GM18868 (cell line): ENCODE measurements around the gene FOXJ3.
"Not testable (repeated sequence)": the region's sequence is repeated elsewhere in the genome, so short reads cannot be mapped to it uniquely, and the experiment has no call there.

Experiments
- ATAC-seq: cut with Tn5 transposase; IDR thresholded peaks from one replicate; pipeline ENCODE4 v1.9.1; 2021; ENCODE audit warnings: mild to moderate bottlenecking, moderate library complexity; ENCODE audit not compliant: unreplicated experiment

FOXJ3 gene

GRCh38 chr1:42259059-42259738 is 75.8 kb downstream of the FOXJ3 start:
- peak; percentile 85 for ATAC-seq

- no peak for ATAC-seq
Observed at GRCh38 chr1:42258218-42258617, 76.8 kb downstream of the FOXJ3 start.

DNA sequence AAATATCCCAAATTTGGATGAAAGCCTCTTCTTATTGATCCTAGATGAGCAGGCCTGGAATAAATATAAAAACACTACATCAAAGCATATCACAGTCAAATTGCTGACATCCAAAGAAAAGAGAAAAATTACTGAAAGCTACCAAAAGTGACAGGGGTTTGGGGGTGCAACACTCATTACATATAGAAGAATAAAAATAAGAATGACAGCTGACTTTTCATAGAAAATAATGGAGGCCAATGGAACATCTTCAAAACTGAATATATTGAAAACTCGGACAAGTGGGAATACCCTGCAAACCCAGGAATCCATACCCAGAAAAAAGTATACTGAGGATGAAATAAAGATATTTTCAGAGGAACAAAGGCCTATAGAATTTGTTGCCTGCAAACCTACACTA is 84.0 kb downstream of the FOXJ3 start:
- no peak for ATAC-seq

DNA sequence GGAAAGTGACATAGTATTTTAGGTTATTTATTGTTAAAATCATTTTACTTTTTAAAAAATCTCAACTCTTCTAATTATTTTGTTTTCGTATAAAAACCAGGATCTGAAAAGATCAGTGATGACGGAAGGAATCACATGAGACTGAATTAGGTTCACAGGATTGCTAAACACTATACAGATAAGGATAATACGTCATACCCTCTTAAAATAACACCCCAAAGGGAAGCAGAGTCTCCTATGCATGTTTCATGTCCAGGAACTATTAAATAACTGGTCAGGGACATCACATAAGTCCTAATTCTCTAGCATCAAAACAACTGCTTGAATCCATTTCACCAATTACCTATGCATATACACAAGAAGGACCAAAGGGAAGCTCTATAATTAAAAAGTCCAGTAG is 84.9 kb downstream of the FOXJ3 start:
- no peak for ATAC-seq

GRCh38 chr1:42240966-42241755 is 93.9 kb downstream of the FOXJ3 start:
- ATAC-seq, result no peak

GRCh38 chr1:42239555-42239954 is 95.5 kb downstream of the FOXJ3 start:
- no peak for ATAC-seq

GRCh38 chr1:42239041-42239440 is 96.0 kb downstream of the FOXJ3 start:
- ATAC-seq, result no peak

GRCh38 chr1:42231253-42231652 is 103.8 kb downstream of the FOXJ3 start:
- no peak for ATAC-seq

GRCh38 chr1:42228938-42229337 is 106.1 kb downstream of the FOXJ3 start:
- ATAC-seq, result no peak

DNA sequence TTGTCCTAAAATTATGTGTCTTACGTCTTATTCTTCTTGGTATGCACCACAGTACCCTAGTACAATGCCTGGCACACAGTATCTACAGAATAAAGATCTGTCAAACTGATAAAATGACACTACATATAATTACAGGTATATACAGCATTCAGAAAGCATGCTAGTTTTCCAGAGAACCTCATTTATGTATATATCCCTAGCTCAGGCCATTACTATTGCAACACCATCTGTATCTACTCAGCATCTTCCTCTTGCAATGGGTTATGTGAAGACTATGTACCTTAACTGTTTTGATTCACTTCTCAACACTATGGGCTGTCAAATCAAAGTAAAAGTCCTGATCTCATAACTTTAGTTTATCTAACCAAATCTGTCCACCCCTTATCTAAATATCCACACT is 112.0 kb downstream of the FOXJ3 start:
- ATAC-seq, result no peak

GRCh38 chr1:42221952-42222606 is 113.0 kb downstream of the FOXJ3 start:
- no peak for ATAC-seq

DNA sequence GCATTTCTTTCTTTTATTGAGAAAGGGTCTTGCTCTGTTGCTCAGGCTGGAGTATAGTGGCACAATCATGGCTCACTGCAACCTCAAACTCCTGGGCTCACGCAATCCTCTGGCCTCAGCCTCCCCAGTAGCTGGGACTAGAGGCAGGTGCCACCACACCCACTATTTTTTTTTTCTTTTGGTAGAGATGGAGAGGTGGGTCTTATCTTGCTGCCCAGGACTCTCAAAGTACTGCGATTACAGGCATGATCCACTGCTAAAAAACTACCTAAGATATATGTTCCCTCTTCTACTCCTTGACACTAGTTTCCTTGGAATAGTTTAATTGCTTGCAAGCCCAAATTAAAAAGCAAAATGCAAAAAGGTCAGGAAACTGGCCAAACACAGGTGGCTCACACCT is 113.6 kb downstream of the FOXJ3 start:
- no peak for ATAC-seq

- no peak for ATAC-seq
Observed at GRCh38 chr1:42219627-42220026, 115.4 kb downstream of the FOXJ3 start.

GRCh38 chr1:42214447-42214871 is 120.6 kb downstream of the FOXJ3 start:
- ATAC-seq, result no peak

- no peak for ATAC-seq
Observed at GRCh38 chr1:42211224-42211623, 123.8 kb downstream of the FOXJ3 start.

- ATAC-seq, result no peak
Observed at GRCh38 chr1:42210421-42211133, 124.5 kb downstream of the FOXJ3 start.

- ATAC-seq, result no peak
Observed at GRCh38 chr1:42209526-42210251, 125.3 kb downstream of the FOXJ3 start.

- not testable (repeated sequence) for ATAC-seq
Observed at GRCh38 chr1:42206930-42207329, 128.1 kb downstream of the FOXJ3 start.

- no peak for ATAC-seq
Observed at GRCh38 chr1:42206164-42206563, 128.9 kb downstream of the FOXJ3 start.

GRCh38 chr1:42201986-42202385 is 133.0 kb downstream of the FOXJ3 start:
- ATAC-seq, result no peak

DNA sequence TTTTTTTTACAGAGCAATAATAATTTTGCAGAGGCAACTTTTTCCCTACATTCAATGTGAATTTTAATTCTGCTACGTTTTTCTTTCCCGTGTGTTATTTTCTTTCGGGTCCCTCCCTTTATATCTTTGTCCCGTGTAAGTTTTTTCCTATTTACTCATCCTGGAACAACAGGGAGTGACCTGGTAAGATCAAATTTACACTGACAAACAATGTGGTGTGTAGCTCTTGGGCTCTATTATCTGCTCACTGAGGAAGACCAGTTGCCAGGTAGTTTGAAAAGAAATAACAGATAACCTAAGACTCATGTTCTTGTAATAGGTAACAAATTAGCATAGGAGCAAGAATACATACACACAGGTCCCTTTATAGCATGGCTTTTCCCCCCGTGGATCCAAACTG is 136.8 kb downstream of the FOXJ3 start:
- ATAC-seq, result no peak
